Measurements from ENCODE around the gene KRABD2.
"Not testable (repeated sequence)": the region's sequence is repeated elsewhere in the genome, so short reads cannot be mapped to it uniquely, and the experiment has no call there.

Gene KRABD2

DNA sequence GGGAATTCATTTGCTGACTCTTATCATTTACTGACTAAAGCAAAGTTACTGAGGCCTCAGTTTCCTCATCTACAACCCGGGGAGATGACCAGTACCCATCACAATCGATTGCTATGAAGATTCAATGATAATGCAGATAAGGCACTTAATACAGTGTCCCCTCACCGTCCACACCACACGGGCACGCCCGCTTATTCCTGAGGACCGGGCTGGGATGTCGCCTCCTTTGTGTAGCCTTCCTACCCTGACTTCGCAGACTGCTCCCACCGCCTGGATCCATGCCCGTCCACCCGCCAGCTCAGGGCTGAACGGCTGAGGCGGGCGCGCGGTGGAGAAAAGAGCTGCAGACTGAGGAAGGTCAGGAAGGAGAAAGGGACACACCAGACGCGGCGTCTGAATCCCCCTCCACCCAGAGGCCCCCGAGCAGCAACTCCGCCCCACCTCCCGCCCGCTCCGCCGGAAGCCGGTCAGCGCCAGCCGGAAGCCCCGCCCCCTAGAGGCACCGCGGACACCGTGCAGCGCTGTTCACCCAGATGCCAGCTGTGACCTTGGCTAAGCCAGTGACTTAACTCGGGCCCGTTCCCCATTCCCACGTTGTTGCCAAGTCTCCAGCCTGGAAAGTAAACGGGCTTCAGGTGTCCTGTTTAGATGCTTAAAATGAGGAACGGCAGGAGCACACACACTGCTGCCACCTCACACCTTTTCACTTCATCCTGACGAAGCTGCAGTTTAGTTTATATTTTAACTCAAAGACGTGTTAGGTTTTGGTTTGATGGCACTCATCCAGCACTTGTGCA is at the start of gene KRABD2:
TSS of gene KRABD2 (minus strand) at position 434 of the 797 bp plus-strand sequence.
- in situ Hi-C loops (cut with MboI; ENCODE audit: low sequenced_read_pairs), result no loop called here

DNA sequence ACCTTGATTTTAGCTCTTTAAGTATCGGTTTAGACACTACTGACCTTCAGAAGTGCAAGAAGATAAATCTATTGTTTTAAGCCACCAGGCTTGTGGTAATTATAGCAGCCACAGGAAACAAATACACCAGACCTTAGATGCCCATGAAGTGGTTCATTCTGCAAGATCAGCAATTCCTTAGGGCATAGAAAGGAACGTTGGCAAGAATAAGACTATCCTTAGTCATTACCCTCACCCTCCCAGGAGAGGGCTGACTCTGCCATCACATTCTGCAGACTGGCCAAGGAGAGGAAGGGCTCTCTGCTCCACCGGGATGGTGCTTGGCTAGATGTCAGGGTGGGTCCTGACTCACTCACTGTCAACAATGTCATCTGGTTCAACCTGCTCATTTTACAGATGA is 45.1 kb upstream of the KRABD2 start:
- in situ Hi-C loops (cut with MboI; ENCODE audit: low sequenced_read_pairs), result loop anchor here (25.0 kb wide), 1 partner anchor 316 kb away; the partner anchor contains the start of gene CCDC42

DNA sequence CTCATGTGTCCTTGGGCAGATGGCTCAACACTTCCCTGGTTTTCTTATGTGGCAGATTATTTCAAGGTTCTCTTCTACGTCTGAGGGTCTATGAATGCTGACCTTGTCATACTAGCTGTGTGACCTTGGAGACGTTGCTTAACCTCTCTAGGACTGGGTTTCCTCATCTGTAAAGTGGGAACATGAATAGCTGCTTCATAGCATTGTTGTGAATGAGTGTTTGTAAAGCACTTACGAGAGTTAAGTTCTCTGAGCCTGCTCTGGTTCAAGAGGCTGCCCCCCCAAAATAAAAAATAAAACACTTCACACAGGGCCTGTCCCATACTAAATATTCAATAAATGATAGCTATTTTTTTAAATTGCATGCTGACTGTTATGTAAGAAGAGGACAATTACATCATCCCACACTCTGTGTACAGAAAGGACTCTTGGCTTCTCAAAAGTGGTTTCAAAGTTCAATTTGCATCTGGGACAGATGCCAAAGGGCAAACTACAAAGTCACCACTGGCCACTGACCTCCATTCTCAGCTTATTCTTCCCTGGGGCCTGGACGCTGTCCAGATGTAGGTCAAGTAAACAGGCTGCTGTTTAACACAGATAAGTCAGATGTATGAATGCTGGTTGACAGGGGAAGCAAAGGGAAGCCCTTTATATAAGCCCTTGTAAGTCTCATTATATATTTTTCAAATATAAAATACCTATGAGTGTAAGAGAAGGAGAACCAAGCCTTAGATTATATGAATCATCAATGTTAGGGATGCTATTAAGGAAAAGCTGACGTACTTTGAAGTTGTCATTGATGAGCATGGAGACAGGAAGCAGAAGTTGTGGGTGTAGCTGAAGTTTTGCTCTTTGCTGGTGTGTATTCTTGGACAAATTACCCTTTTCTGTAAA is 43.8 kb upstream of the KRABD2 start:
- in situ Hi-C loops (cut with MboI; ENCODE audit: low sequenced_read_pairs), result loop anchor here (25.0 kb wide), 1 partner anchor 317 kb away; the partner anchor contains the start of gene CCDC42

DNA sequence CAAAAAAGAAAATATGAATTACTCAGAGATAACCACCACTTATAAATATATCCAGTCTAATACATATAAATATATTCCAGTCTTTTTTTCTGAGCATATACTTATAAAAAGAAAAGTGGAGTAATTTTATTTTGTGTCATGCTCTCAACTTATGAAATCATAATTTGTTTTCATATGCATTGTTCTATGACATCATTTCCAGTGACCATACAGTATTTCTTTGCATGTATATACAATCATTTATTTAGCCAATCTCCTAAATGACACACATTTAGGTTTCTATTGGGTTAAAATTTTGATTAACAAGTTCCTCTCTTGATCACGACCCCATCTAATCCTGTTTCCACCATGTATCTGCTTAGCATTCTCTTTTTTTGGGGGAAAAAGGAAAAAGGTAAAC is 42.8 kb upstream of the KRABD2 start:
- in situ Hi-C loops (cut with MboI; ENCODE audit: low sequenced_read_pairs), result loop anchor here (25.0 kb wide), 1 partner anchor 318 kb away; the partner anchor contains the start of gene CCDC42

DNA sequence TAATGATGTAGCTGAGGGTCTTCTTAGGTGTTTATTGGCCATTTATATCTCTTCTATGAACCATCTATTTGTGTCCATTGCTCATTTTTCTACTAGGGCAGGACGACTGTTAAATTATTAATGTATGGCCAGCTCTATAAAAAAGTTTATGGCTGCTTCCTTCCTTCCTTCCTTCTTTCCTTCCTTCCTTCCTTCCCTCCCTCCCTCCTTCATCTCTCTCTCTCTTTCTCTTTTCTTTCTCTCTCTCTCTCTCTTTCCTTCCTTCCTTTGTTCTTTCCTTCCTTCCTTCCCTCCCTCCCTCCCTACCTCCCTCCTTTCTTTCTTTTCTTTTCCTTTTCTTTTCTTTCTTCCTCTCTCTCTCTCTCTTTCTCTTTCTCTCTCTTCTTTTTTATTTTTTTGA is 42.0 kb upstream of the KRABD2 start:
- in situ Hi-C loops (cut with MboI; ENCODE audit: low sequenced_read_pairs), result loop anchor here (25.0 kb wide), 1 partner anchor 319 kb away; the partner anchor contains the start of gene CCDC42

DNA sequence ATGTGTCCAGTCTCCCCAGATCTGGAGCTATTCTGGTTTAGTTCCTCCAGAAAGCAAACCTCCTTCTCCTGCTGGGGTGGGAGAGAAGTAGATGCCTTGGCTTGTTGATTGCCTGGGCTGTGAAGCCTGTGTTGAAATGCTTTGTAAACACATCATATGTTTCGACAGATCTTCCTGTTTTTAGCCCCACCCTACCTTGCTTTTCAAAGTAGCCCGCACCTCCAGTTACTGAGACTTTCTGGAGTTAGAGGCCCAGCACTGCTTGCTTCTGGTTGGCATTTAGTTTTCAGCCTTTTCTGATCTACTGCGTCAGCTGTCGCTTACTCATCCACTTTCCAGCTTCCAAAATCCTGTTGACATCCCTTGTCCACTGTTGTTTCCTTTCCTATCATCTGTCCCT is 41.3 kb upstream of the KRABD2 start:
- in situ Hi-C loops (cut with MboI; ENCODE audit: low sequenced_read_pairs), result loop anchor here (25.0 kb wide), 1 partner anchor 319 kb away; the partner anchor contains the start of gene CCDC42

DNA sequence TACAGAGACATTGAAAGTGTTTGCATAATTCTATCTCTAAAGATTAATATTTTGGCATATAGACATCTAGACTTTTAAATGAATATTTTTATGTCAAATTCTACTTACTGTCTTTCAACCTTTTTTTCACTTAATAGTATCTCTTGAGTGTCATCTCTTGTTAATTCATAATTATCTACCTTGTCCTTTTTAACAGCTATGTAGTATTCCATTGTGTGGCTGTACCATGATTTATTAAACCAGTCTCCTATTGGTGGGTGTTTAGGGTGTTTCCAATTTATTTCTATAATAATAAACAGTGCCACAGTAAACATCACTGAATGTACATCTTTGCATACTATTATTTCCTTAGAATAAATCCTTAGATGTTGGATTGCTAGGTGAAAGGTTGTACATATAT is 37.4 kb upstream of the KRABD2 start:
- in situ Hi-C loops (cut with MboI; ENCODE audit: low sequenced_read_pairs), result loop anchor here (25.0 kb wide), 1 partner anchor 323 kb away; the partner anchor contains the start of gene CCDC42

DNA sequence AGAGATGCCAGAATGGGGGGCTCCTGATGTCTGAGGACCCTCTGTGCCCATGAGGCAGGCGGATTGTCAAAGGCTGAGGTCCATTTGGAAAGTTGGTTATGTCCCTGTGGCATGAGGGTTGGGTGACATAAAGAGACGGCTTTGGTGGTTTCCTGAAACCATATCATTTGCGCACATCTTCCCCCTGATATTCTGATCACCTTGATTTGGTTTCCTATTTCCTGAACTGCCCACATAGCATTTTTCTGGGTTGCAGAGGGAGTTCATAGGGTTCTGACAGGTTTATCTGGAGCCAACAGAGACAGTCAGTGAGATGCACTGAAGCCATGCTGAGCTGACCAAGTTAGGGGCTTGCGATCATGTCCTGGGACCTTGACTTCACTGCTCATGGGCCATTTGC is 36.8 kb upstream of the KRABD2 start:
- in situ Hi-C loops (cut with MboI; ENCODE audit: low sequenced_read_pairs), result loop anchor here (25.0 kb wide), 1 partner anchor 324 kb away; the partner anchor contains the start of gene CCDC42

DNA sequence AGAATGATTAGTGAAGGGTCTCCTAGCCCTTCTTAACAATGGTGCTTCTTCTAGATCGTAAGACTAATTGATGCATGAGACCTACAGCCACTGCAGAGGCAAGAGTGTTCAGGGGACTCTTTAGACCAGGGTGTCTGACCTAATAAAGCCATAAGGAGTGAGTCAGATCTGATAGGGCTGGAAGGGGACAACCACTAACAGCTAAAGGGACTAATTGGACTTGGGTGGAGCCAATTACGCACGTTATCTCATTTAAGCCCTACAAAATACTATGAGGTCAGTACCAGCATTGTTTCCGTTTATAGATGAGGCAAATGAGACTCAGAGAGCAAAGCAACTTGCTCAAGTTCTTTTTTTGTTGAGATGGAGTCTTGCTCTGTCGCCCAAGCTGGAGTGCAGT is 35.6 kb upstream of the KRABD2 start:
- in situ Hi-C loops (cut with MboI; ENCODE audit: low sequenced_read_pairs), result loop anchor here (25.0 kb wide), 1 partner anchor 325 kb away; the partner anchor contains the start of gene CCDC42

DNA sequence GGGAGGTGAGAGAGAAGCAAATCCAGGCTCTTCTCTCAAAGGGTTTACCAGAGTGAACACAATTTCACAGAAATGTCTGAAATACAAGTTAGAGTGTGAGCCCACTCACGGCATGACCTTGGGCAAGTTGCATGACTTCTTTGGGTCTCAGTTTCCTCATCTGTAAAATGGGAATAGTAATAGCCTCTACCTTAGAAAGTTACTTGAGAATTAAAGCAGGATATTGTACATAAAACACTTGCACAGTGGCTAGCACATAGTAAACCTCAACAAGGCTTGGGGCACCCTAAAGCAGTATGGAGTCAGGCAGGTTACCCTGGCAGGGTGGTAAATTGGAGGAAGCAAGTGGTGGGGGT is 34.4 kb upstream of the KRABD2 start:
- in situ Hi-C loops (cut with MboI; ENCODE audit: low sequenced_read_pairs), result loop anchor here (25.0 kb wide), 1 partner anchor 326 kb away; the partner anchor contains the start of gene CCDC42

DNA sequence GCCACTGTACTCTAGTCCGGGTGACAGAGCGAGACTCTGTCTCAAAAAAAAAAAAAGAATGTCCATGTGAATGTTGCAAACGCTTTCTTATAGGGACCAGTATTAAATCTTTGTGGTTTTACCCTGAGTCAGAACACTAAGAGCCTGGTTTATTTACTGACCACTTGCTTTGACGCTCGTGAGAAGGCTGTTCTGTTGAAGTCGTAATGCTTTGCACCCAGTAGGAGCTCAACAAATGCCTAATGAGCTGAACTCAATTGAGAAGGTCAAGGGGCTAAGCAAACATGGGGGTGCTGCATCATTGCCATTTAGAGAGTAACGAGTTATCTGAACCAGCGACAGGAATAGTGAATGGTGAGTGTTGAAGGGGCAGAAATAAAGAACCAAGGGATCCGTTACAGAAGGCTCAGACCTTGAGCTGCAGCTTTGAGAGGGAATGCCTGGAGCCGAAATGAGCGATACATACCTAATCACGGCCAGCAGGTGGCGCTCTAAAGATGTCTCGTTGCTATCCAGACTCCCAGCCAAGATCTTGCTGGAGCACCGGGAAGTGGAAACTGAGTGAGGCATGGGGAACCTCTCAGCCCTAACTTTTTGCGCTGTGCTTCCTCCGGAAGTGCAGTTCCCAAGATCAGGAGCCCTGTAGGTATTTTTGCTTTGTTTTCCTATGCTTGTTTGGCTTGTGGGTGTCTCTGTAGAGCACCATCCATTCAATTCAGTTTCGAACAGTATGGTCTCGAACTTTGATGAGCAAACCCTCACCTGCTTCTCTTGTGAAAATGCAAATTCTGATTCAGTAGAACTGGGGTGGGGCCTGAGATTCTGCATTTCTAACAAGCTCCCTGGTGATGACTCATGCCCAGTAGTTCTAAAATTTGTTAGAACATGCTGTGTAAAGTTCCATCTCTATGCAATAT is 33.7 kb upstream of the KRABD2 start:
- in situ Hi-C loops (cut with MboI; ENCODE audit: low sequenced_read_pairs), result loop anchor here (25.0 kb wide), 1 partner anchor 327 kb away; the partner anchor contains the start of gene CCDC42

DNA sequence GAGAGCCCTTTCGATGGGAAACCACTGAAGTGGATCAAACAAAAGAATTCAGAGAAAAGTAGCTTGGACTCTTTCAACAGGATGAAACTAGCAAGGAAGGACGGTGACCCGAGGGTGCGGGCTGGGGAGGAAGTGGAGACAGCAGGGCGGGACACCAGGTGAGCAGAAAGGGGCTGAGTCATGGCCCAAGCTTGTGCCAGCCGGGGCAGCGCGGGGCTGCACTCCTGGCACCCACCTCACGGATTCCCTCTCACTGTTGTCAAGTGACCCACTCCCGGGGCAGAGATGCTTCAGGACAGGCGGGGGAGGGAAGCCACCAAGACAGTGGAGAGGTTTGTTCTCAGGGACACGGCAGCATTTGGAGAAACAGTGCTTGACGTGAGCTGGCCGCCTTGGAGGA is 31.9 kb upstream of the KRABD2 start:
- in situ Hi-C loops (cut with MboI; ENCODE audit: low sequenced_read_pairs), result loop anchor here (25.0 kb wide), 1 partner anchor 329 kb away; the partner anchor contains the start of gene CCDC42

DNA sequence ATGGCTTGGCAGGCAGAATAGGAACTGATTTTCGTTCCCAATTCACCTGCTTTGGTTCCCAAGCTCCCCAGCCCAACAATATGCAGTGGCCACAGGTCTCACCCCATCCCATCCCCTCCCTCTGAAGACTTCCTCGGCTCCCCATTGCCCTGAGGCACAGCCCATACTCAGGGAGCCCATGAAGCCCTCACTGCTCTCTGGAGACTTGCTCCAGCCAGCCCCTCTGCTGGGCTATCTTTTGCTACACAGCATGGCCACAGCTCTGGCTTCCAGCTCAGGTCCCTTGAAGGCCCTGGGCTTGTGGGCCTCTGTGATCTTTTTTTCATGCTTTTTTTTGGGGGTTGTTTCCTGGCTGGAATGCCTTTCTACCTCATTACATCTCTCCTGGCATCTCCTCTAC is 29.7 kb upstream of the KRABD2 start:
- in situ Hi-C loops (cut with MboI; ENCODE audit: low sequenced_read_pairs), result loop anchor here (25.0 kb wide), 1 partner anchor 331 kb away; the partner anchor contains the start of gene CCDC42

DNA sequence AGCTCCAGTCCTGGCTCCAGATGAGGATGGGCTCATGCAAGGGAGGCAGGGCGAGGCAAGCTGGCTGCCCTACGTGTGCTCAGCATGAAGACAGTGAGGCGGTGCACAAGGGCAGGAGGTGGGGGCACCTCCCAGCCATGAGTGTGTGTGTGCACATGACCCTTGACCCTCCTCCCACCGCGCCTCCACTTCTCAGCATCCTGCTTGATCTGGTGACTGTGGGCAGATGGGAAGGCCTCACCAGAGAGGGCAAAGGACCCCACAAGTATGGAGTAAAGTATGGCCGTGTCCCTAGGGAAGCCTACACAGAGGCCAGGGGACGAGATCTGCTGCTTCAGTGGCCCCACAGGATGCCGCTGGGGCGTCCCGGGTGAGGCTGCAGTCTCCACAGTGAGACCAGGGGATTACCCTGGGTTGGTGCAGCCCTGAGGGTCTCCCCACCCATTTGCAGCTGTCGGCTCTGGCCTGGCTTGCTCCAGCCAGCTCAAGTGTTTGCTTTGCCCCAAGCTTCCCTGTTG is 29.1 kb upstream of the KRABD2 start:
- in situ Hi-C loops (cut with MboI; ENCODE audit: low sequenced_read_pairs), result loop anchor here (25.0 kb wide), 1 partner anchor 332 kb away; the partner anchor contains the start of gene CCDC42

DNA sequence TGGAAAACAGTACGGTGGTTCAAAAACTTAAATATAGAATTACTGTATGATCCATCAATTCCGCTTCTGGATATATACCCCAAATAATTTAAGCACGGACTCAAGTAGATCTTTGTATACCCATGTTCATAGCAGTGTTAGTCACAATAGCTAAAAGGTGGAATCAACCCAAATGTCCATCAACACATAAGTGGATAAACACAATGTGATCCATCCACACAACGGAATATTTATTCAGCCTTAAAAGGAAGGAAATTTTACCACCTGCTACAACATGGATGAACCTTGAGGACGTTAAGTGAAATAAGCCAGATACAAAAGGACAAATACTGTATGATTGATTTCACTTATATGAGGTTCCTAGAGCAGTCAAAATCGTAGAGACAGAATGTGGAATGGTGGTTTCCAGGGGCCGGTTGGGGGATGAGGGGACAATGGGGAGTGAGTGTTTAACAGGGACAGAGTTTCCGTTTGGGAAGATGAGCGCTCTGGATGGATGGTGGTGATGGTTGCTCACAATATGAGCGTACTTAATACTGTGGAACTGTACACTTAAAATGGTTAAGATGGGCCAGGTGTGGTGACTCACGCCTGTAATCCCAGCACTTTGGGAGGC is 26.5 kb upstream of the KRABD2 start:
- in situ Hi-C loops (cut with MboI; ENCODE audit: low sequenced_read_pairs), result loop anchor here (25.0 kb wide), 1 partner anchor 334 kb away; the partner anchor contains the start of gene CCDC42

DNA sequence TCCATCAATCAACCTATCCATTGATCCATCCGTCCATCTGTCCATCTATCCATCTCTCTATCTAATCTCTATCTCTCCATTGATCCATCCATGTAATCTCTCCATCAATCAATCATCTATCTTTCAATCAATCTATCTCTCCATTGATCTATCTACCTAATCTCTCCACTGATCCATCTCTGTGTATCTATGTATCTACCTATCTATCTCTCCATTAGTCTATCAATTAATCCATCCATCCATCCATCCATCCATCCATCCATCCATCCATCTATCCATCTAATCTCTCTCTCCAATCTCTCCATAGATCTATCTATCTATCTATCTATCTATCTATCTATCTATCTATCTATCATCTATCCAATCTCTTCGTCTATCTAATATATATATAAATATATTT is 24.6 kb upstream of the KRABD2 start:
- in situ Hi-C loops (cut with MboI; ENCODE audit: low sequenced_read_pairs), result loop anchor here (25.0 kb wide), 1 partner anchor 336 kb away; the partner anchor contains the start of gene CCDC42

DNA sequence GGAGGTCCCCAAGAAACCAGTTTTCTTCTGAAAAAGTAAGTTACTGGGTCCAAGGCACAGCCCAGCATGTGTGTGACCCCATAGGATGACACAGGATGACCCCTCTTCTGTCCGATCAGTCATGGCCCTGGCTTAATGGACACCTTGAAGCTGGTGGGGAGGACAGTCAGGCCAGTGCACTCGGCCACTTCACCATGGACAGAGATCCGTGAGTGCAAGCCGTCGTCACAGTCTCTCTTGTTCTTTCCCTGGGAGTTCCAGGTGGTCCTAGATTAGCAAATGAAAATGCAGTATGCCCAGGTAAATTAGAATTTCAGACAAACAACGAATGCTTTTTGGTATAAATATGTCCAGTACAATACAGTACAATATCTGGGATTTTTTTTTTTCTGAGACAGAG is 22.5 kb upstream of the KRABD2 start:
- in situ Hi-C loops (cut with MboI; ENCODE audit: low sequenced_read_pairs), result no loop called here

DNA sequence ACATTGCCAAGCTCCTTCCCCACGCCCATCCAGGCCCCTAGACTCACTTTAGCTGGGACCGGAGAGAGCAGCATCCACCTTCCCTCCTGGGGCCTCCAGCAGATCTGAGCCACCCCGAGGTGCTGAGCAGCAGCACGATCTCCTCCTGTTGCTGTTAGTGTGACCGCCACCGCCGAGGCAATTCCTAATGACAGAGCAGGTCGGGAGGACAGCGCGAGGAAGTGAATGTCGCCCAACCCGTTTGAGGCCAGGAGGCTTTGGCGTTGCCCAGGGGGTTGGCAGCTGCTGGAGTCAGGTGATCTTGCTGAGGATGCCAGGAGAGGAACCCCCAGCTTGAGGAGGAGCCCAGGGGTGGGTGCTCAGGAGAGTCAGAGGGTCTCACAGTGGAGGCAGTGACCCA is 21.1 kb upstream of the KRABD2 start, which contains the start of gene RNF222:
TSS of gene RNF222 (minus strand) at position 192 of the 400 bp plus-strand sequence. CDS start 4,366 bp downstream, outside the sequence.
- in situ Hi-C loops (cut with MboI; ENCODE audit: low sequenced_read_pairs), result no loop called here

DNA sequence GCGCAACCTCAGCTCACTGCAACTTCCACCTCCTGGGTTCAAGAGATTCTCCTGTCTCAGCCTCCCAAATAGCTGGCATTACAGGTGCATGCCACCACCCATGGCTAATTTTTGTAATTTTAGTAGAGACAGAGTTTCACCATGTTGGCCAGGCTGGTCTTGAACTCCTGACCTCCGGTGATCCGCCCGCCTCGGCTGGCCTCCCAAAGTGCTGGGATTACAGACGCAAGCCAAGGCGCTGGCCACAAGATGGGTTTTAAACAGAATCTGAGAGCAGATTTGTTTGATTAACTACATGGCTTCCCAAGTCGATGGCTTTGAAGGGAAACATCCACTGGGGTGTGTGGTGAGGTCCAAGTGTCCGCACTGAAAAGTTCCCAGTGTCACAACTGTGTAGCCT is 18.0 kb upstream of the KRABD2 start:
- in situ Hi-C loops (cut with MboI; ENCODE audit: low sequenced_read_pairs), result not testable (repeated sequence)

Measured in HL-60/S4 (cell line).